ENCODE measurements around the gene ARSB.

DNA sequence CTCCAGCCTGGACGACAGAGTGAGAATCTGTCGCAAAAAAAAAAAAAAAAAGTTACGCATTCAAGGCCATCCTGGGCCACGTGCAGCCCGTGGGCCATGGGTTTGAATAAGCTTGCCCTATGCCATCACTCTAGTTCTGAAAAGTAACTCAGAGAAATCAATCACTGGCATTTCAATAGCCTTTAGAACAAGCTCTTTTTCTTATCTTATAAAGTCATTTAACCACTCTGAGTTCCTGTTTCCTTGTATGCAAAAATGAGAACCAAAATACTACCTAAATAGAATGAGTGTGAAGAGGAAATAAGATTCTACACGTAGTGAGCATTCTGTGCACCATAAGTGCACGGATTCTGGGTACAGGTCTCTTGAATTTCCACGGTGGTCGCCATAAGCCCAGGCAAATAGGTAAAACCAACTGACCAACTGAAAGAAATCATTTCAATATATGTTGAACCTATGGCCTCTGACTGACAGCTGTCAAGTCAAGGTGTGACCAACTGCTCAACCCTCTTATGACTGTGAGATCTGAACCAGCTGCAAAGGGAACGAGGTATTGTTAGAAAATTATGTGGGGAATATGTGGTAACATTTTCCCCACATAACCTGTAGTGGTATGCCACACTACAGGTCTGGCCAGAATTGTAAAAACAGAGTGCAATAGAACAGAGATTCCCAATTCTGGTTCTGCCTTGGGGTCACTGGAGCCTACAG, 192.6 kb downstream of the ARSB start:
- TF ChIP-seq, protein P1, sequence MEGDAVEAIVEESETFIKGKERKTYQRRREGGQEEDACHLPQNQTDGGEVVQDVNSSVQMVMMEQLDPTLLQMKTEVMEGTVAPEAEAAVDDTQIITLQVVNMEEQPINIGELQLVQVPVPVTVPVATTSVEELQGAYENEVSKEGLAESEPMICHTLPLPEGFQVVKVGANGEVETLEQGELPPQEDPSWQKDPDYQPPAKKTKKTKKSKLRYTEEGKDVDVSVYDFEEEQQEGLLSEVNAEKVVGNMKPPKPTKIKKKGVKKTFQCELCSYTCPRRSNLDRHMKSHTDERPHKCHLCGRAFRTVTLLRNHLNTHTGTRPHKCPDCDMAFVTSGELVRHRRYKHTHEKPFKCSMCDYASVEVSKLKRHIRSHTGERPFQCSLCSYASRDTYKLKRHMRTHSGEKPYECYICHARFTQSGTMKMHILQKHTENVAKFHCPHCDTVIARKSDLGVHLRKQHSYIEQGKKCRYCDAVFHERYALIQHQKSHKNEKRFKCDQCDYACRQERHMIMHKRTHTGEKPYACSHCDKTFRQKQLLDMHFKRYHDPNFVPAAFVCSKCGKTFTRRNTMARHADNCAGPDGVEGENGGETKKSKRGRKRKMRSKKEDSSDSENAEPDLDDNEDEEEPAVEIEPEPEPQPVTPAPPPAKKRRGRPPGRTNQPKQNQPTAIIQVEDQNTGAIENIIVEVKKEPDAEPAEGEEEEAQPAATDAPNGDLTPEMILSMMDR (IDR thresholded peaks at IDR 0.05), result no peak
- TF ChIP-seq POLR2A (IDR thresholded peaks at IDR 0.05) (no peak), POLR2AphosphoS5 (IDR thresholded peaks at IDR 0.05) (no peak)
